H9 (cell line): ENCODE measurements around the gene SERPINA9. TPM values are rescaled to one million over a fixed set of nuclear protein-coding genes. Genes with fewer than 3 reads are reported as not detected.

ENCODE experiments used
- DNase-seq: peaks from one replicate; pipeline ENCODE4 v3.0.0-alpha.2; 2017
- H2AFZ ChIP-seq: one replicate; pipeline ENCODE4 v1.6.1; 2013; ENCODE audit warnings: mild to moderate bottlenecking, low read length, control low read depth, moderate library complexity
- H2AK5ac ChIP-seq: 2 replicates; pipeline ENCODE4 v1.6.1; 2013; ENCODE audit warnings: low read length, control low read depth, mixed read lengths; ENCODE audit not compliant: insufficient read length
- H2BK120ac ChIP-seq: one replicate; pipeline ENCODE4 v1.6.1; 2013; ENCODE audit warnings: low read depth, mild to moderate bottlenecking, low read length, control low read depth, inconsistent platforms; ENCODE audit not compliant: poor library complexity, severe bottlenecking
- H2BK12ac ChIP-seq: 2 replicates; pipeline ENCODE4 v1.6.1; 2013; ENCODE audit warnings: low read length, control low read depth, mixed read lengths, low read depth; ENCODE audit not compliant: insufficient read length
- H2BK15ac ChIP-seq: 2 replicates; pipeline ENCODE4 v1.6.1; 2013; ENCODE audit warnings: low read depth, low read length, control low read depth
- H2BK20ac ChIP-seq: one replicate; pipeline ENCODE4 v1.6.1; 2013; ENCODE audit warnings: low read depth, mild to moderate bottlenecking, low read length, control low read depth, inconsistent platforms; ENCODE audit not compliant: poor library complexity, severe bottlenecking
- H2BK5ac ChIP-seq: 2 replicates; pipeline ENCODE4 v1.6.1; 2013; ENCODE audit warnings: low read length, control low read depth, mixed read lengths; ENCODE audit not compliant: insufficient read length
- H3K14ac ChIP-seq: 2 replicates; pipeline ENCODE4 v1.6.1; 2013; ENCODE audit warnings: low read length, control low read depth; ENCODE audit not compliant: insufficient read depth
- H3K18ac ChIP-seq: 2 replicates; pipeline ENCODE4 v1.6.1; 2013; ENCODE audit warnings: low read depth, mild to moderate bottlenecking, mixed read lengths, low read length, control low read depth; ENCODE audit not compliant: insufficient read length
- H3K23ac ChIP-seq: 2 replicates; pipeline ENCODE4 v1.6.1; 2013; ENCODE audit warnings: low read length, control low read depth, mixed read lengths, low read depth; ENCODE audit not compliant: insufficient read length
- H3K23me2 ChIP-seq: 2 replicates; pipeline ENCODE4 v1.6.1; 2013; ENCODE audit warnings: low read depth, mild to moderate bottlenecking, mixed read lengths, low read length, control low read depth; ENCODE audit not compliant: insufficient read length, poor library complexity, severe bottlenecking
- H3K27ac ChIP-seq: 2 replicates; pipeline ENCODE4 v1.5.1; 2013; ENCODE audit warnings: low read length, control low read depth, mixed read lengths, low read depth; ENCODE audit not compliant: insufficient read length
- H3K27me3 ChIP-seq: 2 replicates; pipeline ENCODE4 v1.6.1; 2013; ENCODE audit warnings: low read length, control low read depth, inconsistent platforms; ENCODE audit not compliant: insufficient read depth
- H3K4ac ChIP-seq: 2 replicates; pipeline ENCODE4 v1.6.1; 2013; ENCODE audit warnings: low read depth, mild to moderate bottlenecking, control low read depth, inconsistent platforms, low read length, moderate library complexity
- H3K4me1 ChIP-seq: 2 replicates; pipeline ENCODE4 v1.6.1; 2013; ENCODE audit warnings: low read length, control low read depth, inconsistent platforms; ENCODE audit not compliant: insufficient read depth
- H3K4me2 ChIP-seq: 2 replicates; pipeline ENCODE4 v1.6.1; 2013; ENCODE audit warnings: low read length, control low read depth, mixed read lengths; ENCODE audit not compliant: insufficient read length, insufficient read depth
- H3K56ac ChIP-seq: 2 replicates; pipeline ENCODE4 v1.6.1; 2013; ENCODE audit warnings: low read depth, mild to moderate bottlenecking, mixed read lengths, low read length, control low read depth; ENCODE audit not compliant: insufficient read length
- H3K79me1 ChIP-seq: 2 replicates; pipeline ENCODE4 v1.6.1; 2013; ENCODE audit warnings: low read depth, mild to moderate bottlenecking, moderate library complexity, low read length, control low read depth, inconsistent platforms; ENCODE audit not compliant: insufficient read depth, poor library complexity, severe bottlenecking
- H3K79me2 ChIP-seq: 2 replicates; pipeline ENCODE4 v1.6.1; 2013; ENCODE audit warnings: low read length, control low read depth, inconsistent platforms; ENCODE audit not compliant: insufficient read depth
- H3K9ac ChIP-seq: 2 replicates; pipeline ENCODE4 v1.6.1; 2013; ENCODE audit warnings: low read length, control low read depth, mixed read lengths; ENCODE audit not compliant: insufficient read length; ENCODE audit errors: extremely low read depth
- H3K9me3 ChIP-seq: one replicate; pipeline ENCODE4 v1.6.1; 2013; ENCODE audit warnings: low read depth, low read length, inconsistent platforms; ENCODE audit not compliant: control insufficient read depth
- H3T11ph ChIP-seq: one replicate; pipeline ENCODE4 v1.6.1; 2013; ENCODE audit warnings: mild to moderate bottlenecking, low read length, control low read depth, inconsistent platforms
- H4K20me1 ChIP-seq: one replicate; pipeline ENCODE4 v1.6.1; 2013; ENCODE audit not compliant: control insufficient read depth, insufficient read length, insufficient read depth
- H4K5ac ChIP-seq: 2 replicates; pipeline ENCODE4 v1.6.1; 2013; ENCODE audit warnings: low read depth, mild to moderate bottlenecking, mixed read lengths, low read length, control low read depth; ENCODE audit not compliant: insufficient read length
- H4K8ac ChIP-seq: replicated peaks from 2 replicates; pipeline ENCODE4 v1.6.1; 2013; ENCODE audit warnings: low read length, control low read depth, mixed read lengths, low read depth; ENCODE audit not compliant: insufficient read length
- H4K91ac ChIP-seq: 2 replicates; pipeline ENCODE4 v1.6.1; 2013; ENCODE audit warnings: low read depth, mild to moderate bottlenecking, moderate library complexity, mixed read lengths, low read length, control low read depth; ENCODE audit not compliant: insufficient read length
- H3K27ac Mint-ChIP-seq, 3 experiments: 2 replicates in 2 of 3; 3 replicates in 1 of 3; pipeline ENCODE4 v1.8.0; 2020 to 2021; ENCODE audit warnings: mixed read lengths in 3 of 3, mild to moderate bottlenecking in 1 of 3, moderate library complexity in 1 of 3
- H3K27me3 Mint-ChIP-seq: 2 replicates; pipeline ENCODE4 v1.8.0; 2021; ENCODE audit warnings: low read depth, mild to moderate bottlenecking, moderate library complexity, mixed read lengths
- H3K36me3 Mint-ChIP-seq, 3 experiments: 2 replicates in 2 of 3; 3 replicates in 1 of 3; pipeline ENCODE4 v1.8.0; 2020 to 2021; ENCODE audit warnings: low read depth in 3 of 3, mixed read lengths in 3 of 3; ENCODE audit not compliant: insufficient read depth in 1 of 3
- H3K4me1 Mint-ChIP-seq, 2 experiments: 2 replicates each; pipeline ENCODE4 v1.8.0; 2020; ENCODE audit warnings: mixed read lengths in 2 of 2
- H3K4me3 Mint-ChIP-seq, 2 experiments: 2 replicates in 1 of 2; 3 replicates in 1 of 2; pipeline ENCODE4 v1.8.0; 2020 to 2021; ENCODE audit warnings: mild to moderate bottlenecking in 2 of 2, mixed read lengths in 2 of 2, moderate library complexity in 1 of 2
- H3K9me3 Mint-ChIP-seq, 2 experiments: 2 replicates in 1 of 2; 3 replicates in 1 of 2; pipeline ENCODE4 v1.8.0; 2020; ENCODE audit warnings: mild to moderate bottlenecking in 2 of 2, mixed read lengths in 2 of 2, moderate library complexity in 1 of 2
- WGBS: extraction: QIAGEN DNeasy Blood & Tissue Kit; methylation state at CpG from one replicate; pipeline ENCODE4 v1.1.7; 2013; ENCODE audit warnings: missing lambda C conversion rate, low lambda C conversion rate, mixed read lengths; ENCODE audit not compliant: insufficient read length; ENCODE audit errors: extremely low coverage; 5-methylcytosine and 5-hydroxymethylcytosine counted together
- total RNA-seq: library from RNA; stranded (reverse); gene quantifications from 2 replicates; pipeline ENCODE4 v1.2.1, GENCODE V29; 2021
- TF ChIP-seq, protein P1 (sequence below): fragments of 200-600 bp; sonication (generic); conservative IDR thresholded peaks from 3 replicates; pipeline ENCODE4 v1.8.0; 2021; ENCODE audit warnings: antibody characterized with exemption, mild to moderate bottlenecking

The SERPINA9 gene
- total RNA-seq, 1 experiment from 2014 or later, result not detected

DNA sequence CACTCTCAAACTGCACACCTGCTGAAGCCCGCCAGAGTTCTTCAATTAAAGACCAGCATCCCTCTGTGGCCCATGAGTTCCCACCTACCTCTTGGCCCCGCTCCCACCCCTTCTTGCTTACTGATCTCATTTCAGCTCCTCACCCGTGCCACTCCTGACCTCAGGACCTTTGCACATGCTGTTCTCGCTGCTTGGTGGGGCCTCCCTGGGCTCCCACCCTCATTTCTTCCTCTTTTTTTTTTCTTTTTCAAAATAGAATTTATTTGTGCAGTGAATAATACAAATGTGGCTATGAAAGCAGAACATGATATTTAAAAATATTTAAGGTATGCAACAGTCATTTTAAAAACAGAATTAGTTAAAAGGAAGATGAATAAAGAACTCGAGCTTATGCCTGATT, 8.5 kb upstream of the SERPINA9 start:
- no peak overlapping the region for H3K14ac ChIP-seq
- DNase-seq, result no peak
- no peaks in the 10 kb centered on the region for H3K27me3 ChIP-seq
- H3K4me1 ChIP-seq, result peaks cover 4% of the 10 kb centered on the region; the same call in 1 of the 2 replicates
- TF ChIP-seq, protein P1, sequence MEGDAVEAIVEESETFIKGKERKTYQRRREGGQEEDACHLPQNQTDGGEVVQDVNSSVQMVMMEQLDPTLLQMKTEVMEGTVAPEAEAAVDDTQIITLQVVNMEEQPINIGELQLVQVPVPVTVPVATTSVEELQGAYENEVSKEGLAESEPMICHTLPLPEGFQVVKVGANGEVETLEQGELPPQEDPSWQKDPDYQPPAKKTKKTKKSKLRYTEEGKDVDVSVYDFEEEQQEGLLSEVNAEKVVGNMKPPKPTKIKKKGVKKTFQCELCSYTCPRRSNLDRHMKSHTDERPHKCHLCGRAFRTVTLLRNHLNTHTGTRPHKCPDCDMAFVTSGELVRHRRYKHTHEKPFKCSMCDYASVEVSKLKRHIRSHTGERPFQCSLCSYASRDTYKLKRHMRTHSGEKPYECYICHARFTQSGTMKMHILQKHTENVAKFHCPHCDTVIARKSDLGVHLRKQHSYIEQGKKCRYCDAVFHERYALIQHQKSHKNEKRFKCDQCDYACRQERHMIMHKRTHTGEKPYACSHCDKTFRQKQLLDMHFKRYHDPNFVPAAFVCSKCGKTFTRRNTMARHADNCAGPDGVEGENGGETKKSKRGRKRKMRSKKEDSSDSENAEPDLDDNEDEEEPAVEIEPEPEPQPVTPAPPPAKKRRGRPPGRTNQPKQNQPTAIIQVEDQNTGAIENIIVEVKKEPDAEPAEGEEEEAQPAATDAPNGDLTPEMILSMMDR, result no peak
- H3K18ac ChIP-seq, result no peak overlapping the region
- no peak overlapping the region for H4K5ac ChIP-seq
- no peak overlapping the region for H2BK120ac ChIP-seq
- H3K36me3 Mint-ChIP-seq, result no peaks in the 10 kb centered on the region
- no peak overlapping the region for H3K9ac ChIP-seq
- no peak overlapping the region for H2BK5ac ChIP-seq
- no peak overlapping the region for H3K56ac ChIP-seq
- no peak overlapping the region for H4K91ac ChIP-seq
- no CpG with 5 or more reads among the region's 5 CpGs for WGBS
- H3K27me3 Mint-ChIP-seq, result no peaks in the 10 kb centered on the region; the same call in 1 of the 2 replicates
- H3K9me3 ChIP-seq, result no peaks in the 10 kb centered on the region
- no peak overlapping the region for H2BK15ac ChIP-seq
- no peaks in the 10 kb centered on the region for H3K79me1 ChIP-seq
- H2BK20ac ChIP-seq, result no peak overlapping the region
- H3T11ph ChIP-seq, result no peak overlapping the region
- peaks cover 12 to 19% of the 10 kb centered on the region in 2 experiments for H3K4me1 Mint-ChIP-seq
- no peak overlapping the region for H3K4ac ChIP-seq
- no peaks in the 10 kb centered on the region for H3K23me2 ChIP-seq
- no peak overlapping the region for H4K8ac ChIP-seq
- no peak overlapping the region for H3K4me3 Mint-ChIP-seq
- H2AFZ ChIP-seq, result no peak overlapping the region
- H3K27ac Mint-ChIP-seq, result no peak overlapping the region
- no peak overlapping the region for H2BK12ac ChIP-seq
- no peaks in the 10 kb centered on the region for H4K20me1 ChIP-seq
- H3K9me3 Mint-ChIP-seq, result peaks cover under 1 to 2% of the 10 kb centered on the region in 2 experiments; a peak in 3 of 5 replicates
- H3K79me2 ChIP-seq, result no peaks in the 10 kb centered on the region
- H3K27ac ChIP-seq, result no peak overlapping the region
- H3K23ac ChIP-seq, result no peak overlapping the region
- no peak overlapping the region for H3K4me2 ChIP-seq
- no peak overlapping the region for H2AK5ac ChIP-seq
